Prostate gland (tissue), 2 donors: ENCODE data around the gene XPNPEP3. TPM values are rescaled to one million over a fixed set of nuclear protein-coding genes. Genes with fewer than 3 reads are reported as not detected.

Source experiments
- DNase-seq: peaks from one replicate; pipeline ENCODE4 v3.0.0-alpha.2; 2019; ENCODE audit warnings: low spot score
- H3K27ac ChIP-seq, 2 donors: fragments of 200-600 bp; sonication (generic); 2 replicates each; pipeline ENCODE4 v1.5.1; 2017 to 2019
- H3K27me3 ChIP-seq: fragments of 200-600 bp; sonication (generic); replicated peaks from 2 replicates; pipeline ENCODE4 v1.5.1; 2019; ENCODE audit not compliant: insufficient read depth
- H3K36me3 ChIP-seq, 2 donors: fragments of 200-600 bp; sonication (generic); 1 replicate in 1 of 2; 2 replicates in 1 of 2; pipeline versions ENCODE4 v1.5.1 to v1.8.1; 2017 to 2019
- H3K4me1 ChIP-seq: fragments of 200-600 bp; sonication (generic); replicated peaks from 2 replicates; pipeline ENCODE4 v1.5.1; 2019
- H3K4me3 ChIP-seq, 2 donors: fragments of 200-600 bp; sonication (generic); 2 replicates each; pipeline ENCODE4 v1.5.1; 2017 to 2019
- H3K9me3 ChIP-seq: fragments of 200-600 bp; sonication (generic); 2 replicates; pipeline ENCODE4 v1.5.1; 2017
- POLR2A ChIP-seq: fragments of 450-650 bp; IDR thresholded peaks from one replicate; pipeline ENCODE4 v1.6.1; 2016; ENCODE audit warnings: antibody characterized with exemption, mild to moderate bottlenecking
- POLR2AphosphoS5 ChIP-seq: sonication (generic); formaldehyde crosslinking; IDR thresholded peaks from one replicate; pipeline ENCODE4 v1.6.1; 2017; ENCODE audit warnings: antibody characterized with exemption
- WGBS: methylation state at CpG from one replicate; pipeline ENCODE4 v1.1.5; 2018; 5-methylcytosine and 5-hydroxymethylcytosine counted together
- intact Hi-C: fragments of 100-400 bp; cut with DNase I; formaldehyde crosslinking; loops from one replicate; pipeline ENCODE4 v1.14.2; 2022
- total RNA-seq, 2 donors: library from RNA; depleted of rRNA; stranded (reverse); fragments of >200 nt; gene quantifications; one replicate each; pipeline ENCODE4 v1.1.0, GENCODE V29; 2016
- TF ChIP-seq, protein P1 (sequence below), 4 experiments: fragments of 200-600 bp in 2 of 4; fragments of 450-650 bp in 2 of 4; sonication (generic) in 2 of 4; IDR thresholded peaks; 1 replicate in 3 of 4; 2 replicates in 1 of 4; pipeline ENCODE4 v1.5.1; 2016 to 2019; ENCODE audit warnings: antibody characterized with exemption in 4 of 4, mild to moderate bottlenecking in 2 of 4, moderate library complexity in 2 of 4

Gene XPNPEP3
- 10 to 100 TPM; 10.5 to 19.2 TPM for total RNA-seq

DNA sequence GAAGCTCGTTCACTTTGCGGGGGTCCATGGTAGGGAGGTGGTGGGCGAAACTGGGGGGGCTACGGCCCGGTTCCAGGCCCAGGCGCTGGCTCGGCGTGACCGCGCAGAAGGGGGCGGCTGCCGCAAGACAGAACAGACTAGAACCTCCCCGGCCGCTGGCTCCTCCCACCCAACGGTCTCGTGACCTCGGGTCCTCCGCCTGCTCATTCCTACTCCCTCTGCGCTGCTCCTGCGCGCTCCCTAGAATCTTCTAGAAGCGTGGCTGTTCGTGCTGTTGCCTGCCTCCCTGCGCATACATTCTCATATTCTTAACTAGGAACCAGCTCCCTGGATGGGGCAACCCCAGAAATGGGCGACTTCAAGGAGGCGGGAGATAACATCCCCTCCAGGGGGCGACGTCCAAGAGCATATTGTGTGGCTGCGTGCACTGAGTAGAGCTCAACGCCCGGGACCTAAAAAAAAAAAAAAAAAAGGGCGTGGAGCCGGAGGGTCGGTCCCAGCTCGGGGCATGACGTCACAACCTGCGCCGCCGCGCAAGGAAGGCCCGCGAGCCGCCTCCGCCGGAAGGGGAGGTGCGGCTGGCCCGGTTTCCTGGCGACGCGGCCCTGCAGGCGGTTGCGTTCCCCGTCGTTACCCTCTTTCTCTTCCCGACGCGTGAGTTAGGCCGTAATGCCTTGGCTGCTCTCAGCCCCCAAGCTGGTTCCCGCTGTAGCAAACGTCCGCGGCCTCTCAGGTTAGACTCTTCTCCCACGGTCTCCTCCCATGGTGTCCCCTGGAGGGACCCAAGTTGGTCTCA lies at the start of gene XPNPEP3, which contains the start of gene ST13:
Gene XPNPEP3, plus strand, starts transcription at position 636 of the 796 bp plus-strand sequence. Its CDS starts 34 bp downstream, at position 670.
Gene ST13, minus strand, starts transcription at position 127 of the 796 bp plus-strand sequence. Its CDS starts 99 bp downstream, at position 28.
- no peaks in the 10 kb centered on the region for H3K9me3 ChIP-seq
- WGBS: under 1% methylated on average over 63 of the region's 63 CpGs
- peak; percentile 97 for DNase-seq
- intact Hi-C loops: loop anchor here (5.0 kb wide), 1 partner anchor 39 kb away; the partner anchor contains the start of gene SLC25A17
- TF ChIP-seq POLR2AphosphoS5: peak; percentile 91
- TF ChIP-seq, protein P1, sequence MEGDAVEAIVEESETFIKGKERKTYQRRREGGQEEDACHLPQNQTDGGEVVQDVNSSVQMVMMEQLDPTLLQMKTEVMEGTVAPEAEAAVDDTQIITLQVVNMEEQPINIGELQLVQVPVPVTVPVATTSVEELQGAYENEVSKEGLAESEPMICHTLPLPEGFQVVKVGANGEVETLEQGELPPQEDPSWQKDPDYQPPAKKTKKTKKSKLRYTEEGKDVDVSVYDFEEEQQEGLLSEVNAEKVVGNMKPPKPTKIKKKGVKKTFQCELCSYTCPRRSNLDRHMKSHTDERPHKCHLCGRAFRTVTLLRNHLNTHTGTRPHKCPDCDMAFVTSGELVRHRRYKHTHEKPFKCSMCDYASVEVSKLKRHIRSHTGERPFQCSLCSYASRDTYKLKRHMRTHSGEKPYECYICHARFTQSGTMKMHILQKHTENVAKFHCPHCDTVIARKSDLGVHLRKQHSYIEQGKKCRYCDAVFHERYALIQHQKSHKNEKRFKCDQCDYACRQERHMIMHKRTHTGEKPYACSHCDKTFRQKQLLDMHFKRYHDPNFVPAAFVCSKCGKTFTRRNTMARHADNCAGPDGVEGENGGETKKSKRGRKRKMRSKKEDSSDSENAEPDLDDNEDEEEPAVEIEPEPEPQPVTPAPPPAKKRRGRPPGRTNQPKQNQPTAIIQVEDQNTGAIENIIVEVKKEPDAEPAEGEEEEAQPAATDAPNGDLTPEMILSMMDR (IDR thresholded peaks at IDR 0.05): peak in 3 of 4 experiments; percentile 3 to 26 (median 20)
- TF ChIP-seq POLR2A: peak; percentile 91
- H3K27me3 ChIP-seq: no peaks in the 10 kb centered on the region
- H3K4me3 ChIP-seq: peak within 1 kb of the TSS; percentile 82 to 89
- H3K36me3 ChIP-seq: no peaks in the 10 kb centered on the region
- H3K27ac ChIP-seq: peak within 1 kb of the TSS; percentile 99
- H3K4me1 ChIP-seq: peaks cover 9% of the 10 kb centered on the region

DNA sequence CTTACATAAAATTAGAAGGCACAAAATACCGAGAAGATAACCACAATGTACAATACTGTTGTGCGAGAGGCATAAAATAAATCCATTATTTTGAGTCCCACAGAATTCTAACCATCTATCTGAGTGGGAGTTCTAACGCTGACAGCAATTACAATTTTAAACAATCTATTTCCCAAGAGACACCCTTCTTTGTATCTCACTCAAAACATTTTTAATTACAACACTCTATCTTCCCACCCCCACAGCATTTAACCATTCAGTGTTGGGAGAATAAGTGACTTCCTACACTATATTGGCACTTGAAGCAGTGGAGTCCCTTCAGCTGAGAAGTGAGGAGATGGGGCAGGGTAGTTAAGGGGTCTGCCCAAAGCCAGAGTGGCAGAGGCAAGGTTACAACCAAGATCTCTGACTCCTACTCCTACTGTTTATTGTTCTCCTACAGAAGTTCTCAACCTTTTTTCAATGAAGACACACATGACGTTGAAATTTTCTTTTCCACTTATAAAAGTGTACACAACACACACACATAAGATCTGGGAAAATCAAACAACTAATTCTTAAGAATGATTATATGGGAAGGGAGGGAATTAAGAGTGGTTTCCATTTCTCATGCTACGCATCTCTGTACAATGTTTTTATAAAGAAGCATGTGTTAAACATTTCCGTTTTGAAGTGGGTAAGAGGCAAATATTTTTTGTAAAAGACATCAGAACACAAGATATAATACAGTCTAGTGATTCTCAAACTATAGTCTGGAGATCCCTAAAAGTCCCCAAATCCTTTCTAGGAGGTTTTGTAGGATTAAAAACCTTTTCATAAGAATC lies 48.7 kb upstream of the XPNPEP3 start:
- intact Hi-C loops: no loop called here
- no peaks in the 10 kb centered on the region for H3K36me3 ChIP-seq
- DNase-seq: no peak
- no peaks in the 10 kb centered on the region for H3K27me3 ChIP-seq
- no peaks in the 10 kb centered on the region for H3K4me1 ChIP-seq
- no peak overlapping the region for H3K4me3 ChIP-seq
- no peak overlapping the region for H3K27ac ChIP-seq
- no peaks in the 10 kb centered on the region for H3K9me3 ChIP-seq
- TF ChIP-seq POLR2AphosphoS5 (no peak), POLR2A (no peak)
- TF ChIP-seq, protein P1 (IDR thresholded peaks at IDR 0.05): no peak
- WGBS: 58% methylated on average over 6 of the region's 6 CpGs

DNA sequence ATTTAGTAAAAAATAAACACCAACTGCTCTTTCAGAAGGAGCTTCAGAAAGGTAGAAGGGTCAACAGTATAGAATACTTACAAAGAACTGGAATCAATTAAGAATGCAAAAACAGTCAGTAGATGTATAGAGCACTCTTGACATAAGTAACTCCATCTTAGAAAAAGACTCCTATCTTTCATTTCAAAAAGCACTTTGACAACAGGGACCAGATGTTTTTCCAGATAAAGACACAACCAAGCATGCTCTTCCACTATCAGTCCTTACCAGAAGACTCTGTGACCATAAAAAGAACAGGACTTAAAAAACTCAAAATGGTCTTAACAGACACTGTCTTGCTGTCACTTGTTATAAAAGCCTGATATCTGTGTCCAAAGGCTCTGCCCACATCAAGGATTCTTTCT lies 43.0 kb upstream of the XPNPEP3 start:
- no peaks in the 10 kb centered on the region for H3K9me3 ChIP-seq
- H3K27me3 ChIP-seq: no peaks in the 10 kb centered on the region
- H3K27ac ChIP-seq: no peak overlapping the region
- H3K36me3 ChIP-seq: no peaks in the 10 kb centered on the region
- H3K4me1 ChIP-seq: peaks cover 2% of the 10 kb centered on the region
- DNase-seq: no peak
- H3K4me3 ChIP-seq: no peak overlapping the region
- intact Hi-C loops: no loop called here
- no peak for TF ChIP-seq POLR2A
- no peak for TF ChIP-seq POLR2AphosphoS5
- TF ChIP-seq, protein P1 (IDR thresholded peaks at IDR 0.05): no peak

DNA sequence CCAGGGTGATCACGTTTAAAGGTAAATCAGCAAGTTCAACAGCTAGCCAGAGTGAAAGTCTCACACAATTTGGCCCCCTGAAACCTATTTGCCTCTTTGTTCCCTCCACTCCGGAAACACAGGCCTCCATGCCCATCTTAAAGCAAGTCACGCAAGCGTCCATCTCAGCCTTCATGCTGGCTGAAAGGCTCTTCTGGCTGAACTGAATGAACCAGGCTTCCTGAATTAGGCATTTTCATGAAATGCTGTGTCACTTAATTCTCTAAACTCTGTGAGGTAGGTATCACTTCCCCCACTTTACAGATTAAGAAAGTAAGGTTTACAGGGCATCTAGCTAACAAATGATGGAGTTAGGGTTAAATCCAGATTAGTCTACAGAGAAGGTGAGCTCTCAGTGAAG lies 39.2 kb upstream of the XPNPEP3 start:
- Histone ChIP-seq H3K27me3 (no peaks in the 10 kb centered on the region), H3K4me3 (no peak overlapping the region), H3K4me1 (peaks cover 2% of the 10 kb centered on the region), H3K9me3 (no peaks in the 10 kb centered on the region), H3K27ac (no peak overlapping the region), H3K36me3 (no peaks in the 10 kb centered on the region)
- intact Hi-C loops: loop anchor here (5.0 kb wide), 1 partner anchor 40 kb away; the partner anchor contains the start of genes ST13 and XPNPEP3
- TF ChIP-seq, protein P1 (IDR thresholded peaks at IDR 0.05): no peak
- TF ChIP-seq POLR2AphosphoS5: no peak
- TF ChIP-seq POLR2A: no peak
- WGBS: 90% methylated on average over 4 of the region's 4 CpGs
- no peak for DNase-seq
